IPS-NIHi11 (cell line): ENCODE results near the gene STAM2.
"Not testable (repeated sequence)": the region's sequence is repeated elsewhere in the genome, so short reads cannot be mapped to it uniquely, and the experiment has no call there.

Experiments used
- DNase-seq: peaks from one replicate; pipeline ENCODE4 v3.0.0; 2012; ENCODE audit warnings: mixed read lengths, low spot score

The STAM2 gene

DNA sequence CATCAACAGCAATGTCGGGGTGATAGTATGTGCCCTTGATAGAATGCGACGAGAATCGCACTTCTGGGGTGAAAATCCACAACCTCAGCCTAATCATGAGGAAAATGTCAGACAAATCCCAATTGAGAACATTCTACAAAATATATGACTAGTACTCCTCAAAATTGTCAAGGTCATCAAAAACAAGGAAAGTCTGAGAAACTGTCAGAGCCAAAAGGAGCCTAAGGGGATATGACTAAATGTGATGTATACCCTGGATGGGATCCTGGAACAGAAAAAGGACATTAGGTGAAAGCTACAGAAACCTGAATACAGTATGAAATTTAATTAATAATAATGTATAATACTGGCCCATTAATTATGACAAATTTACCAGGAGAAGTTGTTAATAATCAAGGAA lies 69.1 kb downstream of the STAM2 start:
- DNase-seq: no peak

DNA sequence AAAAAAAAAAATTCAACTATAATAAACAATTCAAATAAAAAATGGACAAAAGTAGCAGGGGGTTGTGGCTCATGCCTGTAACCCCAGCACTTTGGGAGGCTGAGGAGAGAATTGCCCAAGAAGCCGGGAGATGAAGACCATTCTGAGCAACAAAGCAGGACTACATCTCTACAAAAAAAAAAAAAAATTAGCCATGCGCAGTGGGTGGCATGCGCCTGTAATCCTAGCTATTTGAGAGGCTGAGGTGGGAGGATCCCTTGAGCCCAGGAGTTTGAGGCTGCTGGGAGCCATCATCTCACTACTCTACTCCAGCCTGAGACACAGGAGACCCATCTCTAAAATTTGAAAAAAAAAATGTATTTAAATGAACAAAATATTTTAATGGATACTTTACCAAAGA lies 72.3 kb downstream of the STAM2 start:
- no peak for DNase-seq

DNA sequence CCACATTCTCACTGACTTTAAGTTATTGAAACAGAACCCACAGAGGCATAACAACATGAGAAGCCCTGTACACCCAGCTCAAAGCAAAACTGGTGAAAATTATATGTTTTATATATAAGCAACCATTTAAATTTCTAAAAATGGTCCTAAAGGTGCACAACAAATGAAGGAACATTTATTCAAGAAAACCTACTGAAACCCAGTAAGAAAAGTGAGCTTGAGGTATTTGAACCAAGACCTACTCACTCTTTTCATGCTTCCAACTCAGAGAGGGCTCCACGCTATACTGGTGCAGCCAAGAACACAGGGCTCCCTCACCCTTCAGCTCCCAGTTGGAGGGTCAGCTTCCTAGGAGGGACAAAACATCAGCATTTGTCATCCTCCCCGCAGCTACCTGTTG lies 74.6 kb downstream of the STAM2 start:
- no peak for DNase-seq

DNA sequence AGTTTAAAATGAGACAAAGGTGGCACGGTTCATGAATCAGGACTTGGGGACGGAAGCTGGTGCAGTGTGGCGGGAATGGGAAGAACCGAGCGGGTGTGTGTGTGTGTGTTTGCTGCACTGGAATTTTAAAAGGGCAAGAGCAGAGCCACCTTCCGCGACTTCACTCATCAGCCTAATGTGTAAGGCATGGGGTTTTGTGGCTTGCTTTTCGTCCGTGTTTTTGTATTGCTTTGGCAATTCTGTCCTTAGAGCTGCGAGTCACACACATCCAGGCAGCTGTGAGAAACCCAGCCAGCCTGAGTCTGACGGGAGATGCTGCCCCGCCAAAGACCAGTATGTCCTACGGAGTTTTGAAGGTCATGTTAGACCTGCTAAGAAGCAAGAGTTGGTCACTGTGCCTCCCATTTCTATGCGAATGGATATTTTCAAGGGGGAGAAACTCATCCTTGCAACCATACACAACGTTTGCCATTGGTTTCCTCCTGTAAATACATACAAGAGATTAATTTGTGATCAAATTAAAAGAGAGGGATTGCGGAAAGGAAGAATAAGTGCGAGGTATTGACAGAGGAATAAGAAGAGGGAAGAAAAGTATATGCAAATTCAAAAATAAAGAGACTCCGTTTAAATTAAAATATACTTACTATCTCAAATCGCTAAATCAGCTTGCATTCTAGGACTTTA lies 76.1 kb downstream of the STAM2 start:
- DNase-seq: peak; percentile 27

DNA sequence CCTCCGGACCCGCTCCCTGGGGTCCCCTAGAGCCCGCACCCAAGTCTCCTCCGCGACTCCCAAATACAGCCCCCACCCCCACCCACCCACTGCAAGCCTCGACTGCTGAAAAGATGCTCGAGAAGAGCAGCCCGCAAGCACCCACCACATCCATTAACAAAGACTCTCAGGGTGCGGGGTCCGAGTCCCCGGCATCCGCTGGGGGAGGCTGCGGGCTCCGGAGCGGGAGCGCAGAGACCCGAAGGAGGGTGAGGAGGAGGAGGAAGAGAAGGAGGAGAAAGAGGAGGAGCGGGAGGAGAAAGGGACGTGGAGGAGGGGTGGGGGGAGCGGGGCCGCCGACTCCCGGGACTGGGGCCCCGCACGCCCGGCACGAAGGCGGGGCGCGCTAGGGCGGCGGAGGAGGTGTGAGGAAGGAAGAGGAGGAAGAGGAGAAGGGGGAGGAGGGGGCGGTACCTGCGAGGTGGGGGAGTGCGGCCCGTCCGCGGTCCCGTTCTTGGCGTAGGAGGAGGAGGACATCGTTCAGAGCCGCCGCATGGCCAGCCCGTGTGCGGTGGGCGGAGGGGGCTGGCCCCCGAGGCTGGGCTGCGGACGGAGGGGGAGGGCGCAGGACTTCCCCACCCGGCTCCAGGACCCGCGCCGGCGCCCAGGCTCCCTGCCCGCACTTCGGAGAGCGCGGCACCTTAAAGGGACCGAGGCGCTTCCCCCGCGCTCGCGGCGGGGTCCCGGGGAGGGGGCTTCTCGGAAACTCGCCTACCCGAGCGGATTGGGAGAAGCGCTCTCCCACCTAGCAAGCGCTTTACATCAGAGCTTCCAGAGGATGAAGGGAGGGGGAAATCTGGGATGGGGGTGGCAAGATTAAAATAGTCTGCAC lies 76.8 kb downstream of the STAM2 start, which contains the start of gene CACNB4:
Gene CACNB4 (minus strand): TSS at position 549 of the 871 bp plus-strand sequence.
- DNase-seq: peak; percentile 82

- peak; percentile 52 for DNase-seq
Measured at GRCh38 chr2:152097801-152098495, 77.6 kb downstream of the STAM2 start.

- DNase-seq: no peak
Measured at GRCh38 chr2:152097290-152097800, 78.2 kb downstream of the STAM2 start.

- DNase-seq: no peak
Measured at GRCh38 chr2:152095146-152095545, 80.4 kb downstream of the STAM2 start.

DNA sequence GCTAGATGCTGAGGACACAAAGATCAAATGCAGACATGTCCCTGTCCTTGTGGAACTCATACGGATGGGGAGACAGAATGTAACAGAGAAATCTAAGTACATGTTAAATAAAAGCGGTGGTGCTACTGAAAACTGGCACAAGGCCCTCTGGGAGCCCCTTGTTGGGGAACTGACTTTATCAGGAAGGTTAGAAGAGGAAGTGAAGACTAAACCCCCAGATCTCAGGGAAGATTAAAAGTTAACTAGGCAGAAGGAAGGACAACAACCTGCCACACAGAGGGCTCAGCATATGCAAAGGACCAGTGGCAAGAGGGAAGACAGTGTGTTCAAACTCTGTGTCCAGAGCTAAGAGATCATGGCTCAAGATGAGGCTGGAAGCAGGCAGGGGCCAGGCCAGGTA lies 81.5 kb downstream of the STAM2 start:
- no peak for DNase-seq

DNA sequence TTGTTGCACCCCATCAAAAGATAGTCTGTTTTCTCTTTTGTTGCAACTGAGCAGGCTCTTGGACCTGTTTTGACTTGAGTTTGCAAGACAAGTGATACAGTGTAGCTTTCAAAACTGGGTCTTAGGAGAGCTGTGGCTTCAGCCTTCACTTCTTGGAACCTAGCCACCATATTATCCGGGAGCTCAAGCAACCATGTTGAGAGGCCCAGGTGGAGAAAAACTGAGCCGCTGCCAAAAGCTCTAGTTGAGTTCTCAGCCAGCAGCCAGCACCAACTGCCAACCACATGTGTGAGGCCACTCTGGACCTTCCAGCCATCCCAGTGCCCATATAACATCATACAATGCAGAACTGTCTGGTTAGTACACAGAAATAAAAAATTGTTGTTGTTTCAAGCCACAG lies 82.1 kb downstream of the STAM2 start:
- DNase-seq: no peak

GRCh38 chr2:152092095-152092494 lies 83.5 kb downstream of the STAM2 start:
- no peak for DNase-seq

GRCh38 chr2:152090726-152091125 lies 84.8 kb downstream of the STAM2 start:
- not testable (repeated sequence) for DNase-seq

DNA sequence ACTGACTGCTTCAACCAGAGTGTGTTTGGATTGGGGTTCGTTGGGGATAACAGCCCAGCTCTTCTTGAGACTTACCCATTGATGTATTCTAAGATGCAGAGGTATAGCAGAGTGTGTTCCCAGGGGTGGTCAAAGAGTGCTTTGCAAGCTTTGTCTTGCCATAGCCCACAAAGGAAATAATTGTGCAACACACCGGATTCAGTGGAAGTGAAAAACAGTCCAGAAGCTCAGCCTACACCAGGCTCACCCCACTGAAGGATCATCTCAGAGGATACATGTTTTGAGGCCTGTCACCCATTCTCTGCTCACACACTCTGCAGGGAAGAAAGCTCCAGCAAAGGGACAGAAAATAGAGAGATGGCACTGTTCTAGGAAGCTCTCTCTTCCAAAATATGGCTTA lies 86.3 kb downstream of the STAM2 start:
- DNase-seq: no peak

DNA sequence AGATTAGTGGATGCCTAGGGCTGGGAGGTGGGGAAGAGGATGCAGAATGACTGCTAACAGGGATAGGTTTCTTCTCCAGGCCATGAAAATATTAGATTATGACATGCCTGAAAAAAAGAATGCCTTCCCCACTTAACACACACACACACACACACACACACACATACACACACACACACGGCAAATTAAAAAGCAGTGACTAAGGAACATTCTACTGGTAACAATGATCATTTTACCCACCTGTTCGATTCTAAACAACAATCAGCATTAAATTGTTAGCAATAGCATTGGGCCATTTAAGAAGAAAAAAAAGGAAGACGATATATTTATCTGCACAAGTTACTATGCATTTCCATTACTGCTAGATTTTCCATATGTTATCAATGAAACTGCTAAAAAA lies 87.6 kb downstream of the STAM2 start:
- no peak for DNase-seq

GRCh38 chr2:152086231-152086630 lies 89.3 kb downstream of the STAM2 start:
- DNase-seq: no peak

GRCh38 chr2:152084076-152084475 lies 91.5 kb downstream of the STAM2 start:
- DNase-seq: no peak

DNA sequence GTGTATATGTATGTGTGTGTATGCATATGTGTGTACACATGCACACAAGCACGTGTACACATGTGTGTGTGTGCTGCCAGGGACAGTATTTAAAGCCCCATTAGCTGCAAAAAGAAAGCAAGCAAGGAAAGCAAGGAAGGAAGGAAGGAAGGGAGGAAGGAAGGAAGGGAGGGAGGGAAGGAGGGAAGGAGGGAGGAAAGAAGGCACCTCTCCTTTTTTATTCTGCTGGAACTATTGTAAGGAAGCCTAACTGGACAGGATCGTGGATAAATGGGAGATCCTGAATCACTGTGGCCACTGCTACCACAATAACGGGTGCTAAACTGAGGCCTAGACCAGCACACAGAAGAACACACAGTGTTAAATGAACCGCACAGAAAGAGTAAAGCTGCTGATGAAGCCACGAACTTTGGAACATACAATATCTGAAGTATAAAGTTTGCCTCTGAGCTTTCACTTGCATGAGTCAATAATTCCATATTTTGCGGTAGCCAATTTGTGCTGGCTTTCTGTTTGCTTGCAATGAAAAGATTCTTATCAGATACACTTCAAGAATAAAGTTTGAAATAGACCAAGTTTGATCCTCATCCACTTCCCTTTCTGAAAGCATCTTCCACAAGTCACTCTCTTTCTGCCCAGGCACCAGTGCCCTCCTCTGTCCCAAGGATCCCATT lies 92.2 kb downstream of the STAM2 start:
- DNase-seq: no peak

DNA sequence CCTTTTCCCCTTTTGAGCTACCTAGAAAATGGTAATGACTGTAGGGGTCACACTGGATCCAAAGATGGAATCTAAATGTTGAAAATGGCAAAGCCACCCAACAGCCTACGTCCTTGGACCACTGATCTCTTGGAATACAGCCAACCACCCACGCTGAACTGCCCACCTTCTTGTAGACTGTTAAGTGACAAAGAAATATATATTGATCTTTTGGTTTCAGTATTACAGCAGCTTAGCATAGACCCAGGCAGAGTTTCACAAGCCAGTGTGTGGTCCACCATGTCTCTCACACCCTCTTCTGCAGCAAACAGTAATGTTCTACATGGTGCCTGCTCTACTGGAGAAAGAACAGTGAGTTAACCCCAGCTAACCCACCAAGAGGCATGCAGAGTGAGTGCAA lies 96.9 kb downstream of the STAM2 start:
- no peak for DNase-seq

DNA sequence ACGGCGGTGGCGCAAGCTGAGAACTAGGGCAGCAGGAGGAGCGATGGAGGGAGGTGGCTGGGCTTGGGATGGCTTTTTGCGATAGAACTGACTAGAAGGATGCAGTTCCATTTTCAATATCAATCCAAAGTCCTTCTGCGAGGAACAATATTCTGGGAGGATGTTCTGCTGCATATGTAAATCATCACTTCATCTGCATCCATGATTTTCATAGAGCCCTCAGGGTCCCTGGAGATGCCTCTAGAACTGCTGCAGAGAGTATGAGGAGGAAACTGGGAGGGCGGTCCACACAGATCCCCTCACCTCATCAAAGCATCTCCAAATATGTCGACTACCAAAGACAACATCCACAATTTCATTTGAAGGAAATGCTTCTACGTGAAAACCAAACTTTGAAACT lies 97.5 kb downstream of the STAM2 start:
- DNase-seq: no peak

GRCh38 chr2:152075461-152076050 lies 100.0 kb downstream of the STAM2 start:
- no peak for DNase-seq

- no peak for DNase-seq
Measured at GRCh38 chr2:152072011-152072410, 103.6 kb downstream of the STAM2 start.

GRCh38 chr2:152071518-152071917 lies 104.0 kb downstream of the STAM2 start:
- no peak for DNase-seq
